SK-N-SH treated with all-trans-retinoic acid at 6 μM for 48 hours (cell line): ENCODE measurements around the gene FOXD3.

ENCODE experiments used
- ATAC-seq: fragments of 200-7000 bp; cut with Tn5 transposase; 3 replicates; pipeline ENCODE4 v1.9.1; 2020; ENCODE audit warnings: mild to moderate bottlenecking, moderate library complexity
- ARNTL ChIP-seq: fragments of 450-650 bp; formaldehyde crosslinking; IDR thresholded peaks from 2 replicates; pipeline ENCODE4 v1.5.0; 2020; ENCODE audit warnings: low read depth, mild to moderate bottlenecking, moderate library complexity, borderline replicate concordance
- BACH2 ChIP-seq: fragments of 250-450 bp; sonication (Bioruptor Pico); IDR thresholded peaks from 2 replicates; pipeline ENCODE4 v1.9.0; 2021; ENCODE audit warnings: mild to moderate bottlenecking, borderline replicate concordance
- CSDC2 ChIP-seq: fragments of 250-450 bp; sonication (Bioruptor Pico); IDR thresholded peaks from 2 replicates; pipeline ENCODE4 v1.5.0; 2020; ENCODE audit warnings: mild to moderate bottlenecking, moderate library complexity
- ESRRG ChIP-seq: fragments of 250-450 bp; sonication (Bioruptor Pico); IDR thresholded peaks from 2 replicates; pipeline ENCODE4 v1.6.1; 2021; ENCODE audit warnings: mild to moderate bottlenecking
- ISL1 ChIP-seq: fragments of 250-450 bp; sonication (Bioruptor Pico); IDR thresholded peaks from 2 replicates; pipeline ENCODE4 v2.1.2; 2022; ENCODE audit warnings: mild to moderate bottlenecking, moderate library complexity
- OSR1 ChIP-seq: fragments of 250-450 bp; sonication (Bioruptor Pico); IDR thresholded peaks from 2 replicates; pipeline ENCODE4 v1.8.0; 2022; ENCODE audit warnings: moderate library complexity, mild to moderate bottlenecking, inconsistent platforms
- PPARA ChIP-seq: fragments of 250-450 bp; sonication (Bioruptor Pico); IDR thresholded peaks from 2 replicates; pipeline ENCODE4 v1.5.0; 2020; ENCODE audit warnings: mild to moderate bottlenecking, borderline replicate concordance
- RARB ChIP-seq: fragments of 250-450 bp; sonication (Bioruptor Pico); IDR thresholded peaks from 2 replicates; pipeline ENCODE4 v1.8.0; 2021; ENCODE audit warnings: mild to moderate bottlenecking, moderate library complexity
- SNAI2 ChIP-seq: fragments of 250-450 bp; sonication (Bioruptor Pico); IDR thresholded peaks from 2 replicates; pipeline ENCODE4 v1.5.0; 2020; ENCODE audit warnings: mild to moderate bottlenecking, moderate library complexity
- TCF4 ChIP-seq: fragments of 250-450 bp; sonication (Bioruptor Pico); IDR thresholded peaks from 2 replicates; pipeline ENCODE4 v1.8.0; 2021; ENCODE audit warnings: mild to moderate bottlenecking, moderate library complexity, borderline replicate concordance
- TOX ChIP-seq: fragments of 250-450 bp; sonication (Bioruptor Pico); IDR thresholded peaks from 2 replicates; pipeline ENCODE4 v1.8.0; 2021; ENCODE audit warnings: mild to moderate bottlenecking, moderate library complexity, borderline replicate concordance
- ZC3H10 ChIP-seq: fragments of 250-450 bp; sonication (Bioruptor Pico); IDR thresholded peaks from 2 replicates; pipeline ENCODE4 v1.5.1; 2021; ENCODE audit warnings: mild to moderate bottlenecking, moderate library complexity
- ZFP3 ChIP-seq: fragments of 250-450 bp; sonication (Bioruptor Pico); IDR thresholded peaks from 2 replicates; pipeline ENCODE4 v1.5.0; 2020; ENCODE audit warnings: mild to moderate bottlenecking, moderate library complexity
- ZFP30 ChIP-seq: fragments of 450-650 bp; formaldehyde crosslinking; IDR thresholded peaks from 2 replicates; pipeline ENCODE4 v1.5.0; 2022; ENCODE audit warnings: mild to moderate bottlenecking, moderate library complexity
- ZNF565 ChIP-seq: fragments of 450-650 bp; formaldehyde crosslinking; conservative IDR thresholded peaks from 2 replicates; pipeline ENCODE4 v1.5.0; 2020; ENCODE audit warnings: low read depth, mild to moderate bottlenecking, moderate library complexity
- ZNF70 ChIP-seq: fragments of 450-650 bp; formaldehyde crosslinking; IDR thresholded peaks from 2 replicates; pipeline ENCODE4 v1.5.0; 2020; ENCODE audit warnings: mild to moderate bottlenecking, moderate library complexity
- ZNF8 ChIP-seq: fragments of 450-650 bp; formaldehyde crosslinking; IDR thresholded peaks from 2 replicates; pipeline ENCODE4 v1.5.0; 2020; ENCODE audit warnings: mild to moderate bottlenecking, moderate library complexity
- TF ChIP-seq, protein P1 (sequence below): fragments of 250-450 bp; sonication (Bioruptor Pico); IDR thresholded peaks from 2 replicates; pipeline ENCODE4 v1.8.0; 2021; ENCODE audit warnings: low read depth, mild to moderate bottlenecking, moderate library complexity, borderline replicate concordance
- TF ChIP-seq, protein P2 (sequence below): fragments of 250-450 bp; sonication (Bioruptor Pico); IDR thresholded peaks from 2 replicates; pipeline ENCODE4 v1.8.0; 2020; ENCODE audit warnings: mild to moderate bottlenecking, moderate library complexity, borderline replicate concordance
- TF ChIP-seq, protein P3 (sequence below): fragments of 250-450 bp; sonication (Bioruptor Pico); IDR thresholded peaks from 2 replicates; pipeline ENCODE4 v1.5.1; 2020; ENCODE audit warnings: low read depth, mild to moderate bottlenecking, moderate library complexity
- TF ChIP-seq, protein P4 (sequence below): fragments of 250-450 bp; sonication (Bioruptor Pico); IDR thresholded peaks from 2 replicates; pipeline ENCODE4 v1.5.0; 2020; ENCODE audit warnings: mild to moderate bottlenecking, moderate library complexity
- TF ChIP-seq, protein P5 (sequence below): fragments of 250-450 bp; sonication (Bioruptor Pico); IDR thresholded peaks from 2 replicates; pipeline ENCODE4 v1.5.1; 2021; ENCODE audit warnings: mild to moderate bottlenecking, moderate library complexity

FOXD3 gene

DNA sequence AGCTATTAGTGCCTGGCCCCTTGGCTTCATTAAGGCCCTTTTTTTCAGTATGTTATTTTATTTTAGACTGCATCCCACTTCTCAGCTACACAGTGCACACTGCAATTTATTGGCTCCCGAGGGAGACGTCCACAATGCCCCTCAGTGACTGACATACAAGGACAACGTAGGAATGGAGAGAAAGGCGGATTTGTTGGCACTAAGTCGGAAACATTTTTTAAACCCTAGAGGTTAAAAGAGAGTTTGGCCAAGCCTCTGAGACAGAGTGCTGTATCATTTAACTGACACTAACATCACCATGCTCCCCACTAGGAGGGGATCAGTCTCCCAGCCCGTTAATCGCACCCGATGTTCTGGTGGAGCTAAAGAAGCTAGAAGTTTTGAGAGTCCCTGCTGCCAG, 45.7 kb upstream of the FOXD3 start:
- no peak for ATAC-seq
- no peak for TF ChIP-seq SNAI2 (CRISPR knock-in tag)
- TF ChIP-seq BACH2 (CRISPR knock-in tag) = no peak
- TF ChIP-seq ESRRG = no peak
- TF ChIP-seq OSR1 = no peak
- no peak for TF ChIP-seq CSDC2 (CRISPR knock-in tag)
- no peak for TF ChIP-seq TOX (CRISPR knock-in tag)
- TF ChIP-seq, protein P1, sequence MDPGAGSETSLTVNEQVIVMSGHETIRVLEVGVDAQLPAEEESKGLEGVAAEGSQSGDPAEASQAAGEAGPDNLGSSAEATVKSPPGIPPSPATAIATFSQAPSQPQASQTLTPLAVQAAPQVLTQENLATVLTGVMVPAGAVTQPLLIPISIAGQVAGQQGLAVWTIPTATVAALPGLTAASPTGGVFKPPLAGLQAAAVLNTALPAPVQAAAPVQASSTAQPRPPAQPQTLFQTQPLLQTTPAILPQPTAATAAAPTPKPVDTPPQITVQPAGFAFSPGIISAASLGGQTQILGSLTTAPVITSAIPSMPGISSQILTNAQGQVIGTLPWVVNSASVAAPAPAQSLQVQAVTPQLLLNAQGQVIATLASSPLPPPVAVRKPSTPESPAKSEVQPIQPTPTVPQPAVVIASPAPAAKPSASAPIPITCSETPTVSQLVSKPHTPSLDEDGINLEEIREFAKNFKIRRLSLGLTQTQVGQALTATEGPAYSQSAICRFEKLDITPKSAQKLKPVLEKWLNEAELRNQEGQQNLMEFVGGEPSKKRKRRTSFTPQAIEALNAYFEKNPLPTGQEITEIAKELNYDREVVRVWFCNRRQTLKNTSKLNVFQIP = no peak
- TF ChIP-seq ARNTL (CRISPR knock-in tag) = no peak
- no peak for TF ChIP-seq RARB
- TF ChIP-seq, protein P2, sequence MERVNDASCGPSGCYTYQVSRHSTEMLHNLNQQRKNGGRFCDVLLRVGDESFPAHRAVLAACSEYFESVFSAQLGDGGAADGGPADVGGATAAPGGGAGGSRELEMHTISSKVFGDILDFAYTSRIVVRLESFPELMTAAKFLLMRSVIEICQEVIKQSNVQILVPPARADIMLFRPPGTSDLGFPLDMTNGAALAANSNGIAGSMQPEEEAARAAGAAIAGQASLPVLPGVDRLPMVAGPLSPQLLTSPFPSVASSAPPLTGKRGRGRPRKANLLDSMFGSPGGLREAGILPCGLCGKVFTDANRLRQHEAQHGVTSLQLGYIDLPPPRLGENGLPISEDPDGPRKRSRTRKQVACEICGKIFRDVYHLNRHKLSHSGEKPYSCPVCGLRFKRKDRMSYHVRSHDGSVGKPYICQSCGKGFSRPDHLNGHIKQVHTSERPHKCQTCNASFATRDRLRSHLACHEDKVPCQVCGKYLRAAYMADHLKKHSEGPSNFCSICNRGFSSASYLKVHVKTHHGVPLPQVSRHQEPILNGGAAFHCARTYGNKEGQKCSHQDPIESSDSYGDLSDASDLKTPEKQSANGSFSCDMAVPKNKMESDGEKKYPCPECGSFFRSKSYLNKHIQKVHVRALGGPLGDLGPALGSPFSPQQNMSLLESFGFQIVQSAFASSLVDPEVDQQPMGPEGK = no peak

DNA sequence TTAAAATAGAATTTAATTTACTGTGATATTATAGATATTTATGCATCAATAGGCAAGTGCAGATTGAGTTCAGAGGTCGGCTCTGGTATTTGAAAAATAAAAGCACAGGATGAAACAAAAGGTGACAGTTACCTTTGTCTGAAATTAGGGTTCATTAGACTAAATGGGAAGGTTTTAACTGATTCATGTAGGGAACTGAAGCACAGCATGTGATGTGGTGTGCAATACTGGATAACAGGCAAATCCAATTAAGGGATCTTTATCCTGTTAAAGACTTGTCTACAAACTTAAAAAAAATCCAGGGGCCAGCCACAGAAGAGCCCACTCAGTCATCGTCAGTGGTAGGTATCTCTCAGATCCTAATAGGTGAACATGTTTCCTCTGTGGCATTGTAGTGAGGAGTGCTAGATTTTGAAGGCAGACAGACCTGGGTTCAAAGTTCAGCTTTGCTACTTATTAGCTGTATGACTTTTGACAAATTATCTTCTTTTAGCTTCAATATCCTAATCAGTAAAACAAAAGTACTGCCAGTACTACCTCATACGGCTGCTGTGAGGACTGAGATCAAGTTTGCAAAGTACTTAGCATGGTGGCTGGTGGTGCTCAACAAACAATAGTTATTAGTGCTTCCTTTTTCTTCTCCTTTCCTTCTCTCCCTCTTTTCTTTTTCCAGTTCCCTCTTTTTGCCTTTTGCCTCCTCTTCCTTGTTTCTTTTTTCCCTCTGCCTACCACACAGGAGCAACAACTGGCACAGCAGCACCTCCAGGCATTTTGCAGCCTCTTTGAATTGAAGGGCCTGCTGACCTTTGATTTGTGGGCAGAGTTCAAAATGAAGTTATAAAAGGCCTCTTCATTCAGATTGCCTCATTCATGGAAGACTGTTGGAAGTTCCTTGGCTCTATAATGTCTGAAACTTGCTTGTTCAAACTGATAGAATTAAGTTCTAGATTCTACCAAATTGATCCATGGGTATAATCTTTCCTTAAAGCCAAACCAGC, 44.9 kb upstream of the FOXD3 start:
- ATAC-seq = no peak
- TF ChIP-seq, protein P3, sequence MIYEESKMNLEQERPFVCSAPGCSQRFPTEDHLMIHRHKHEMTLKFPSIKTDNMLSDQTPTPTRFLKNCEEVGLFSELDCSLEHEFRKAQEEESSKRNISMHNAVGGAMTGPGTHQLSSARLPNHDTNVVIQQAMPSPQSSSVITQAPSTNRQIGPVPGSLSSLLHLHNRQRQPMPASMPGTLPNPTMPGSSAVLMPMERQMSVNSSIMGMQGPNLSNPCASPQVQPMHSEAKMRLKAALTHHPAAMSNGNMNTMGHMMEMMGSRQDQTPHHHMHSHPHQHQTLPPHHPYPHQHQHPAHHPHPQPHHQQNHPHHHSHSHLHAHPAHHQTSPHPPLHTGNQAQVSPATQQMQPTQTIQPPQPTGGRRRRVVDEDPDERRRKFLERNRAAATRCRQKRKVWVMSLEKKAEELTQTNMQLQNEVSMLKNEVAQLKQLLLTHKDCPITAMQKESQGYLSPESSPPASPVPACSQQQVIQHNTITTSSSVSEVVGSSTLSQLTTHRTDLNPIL (CRISPR knock-in tag) = no peak
- TF ChIP-seq ZC3H10 (CRISPR knock-in tag) = no peak
- no peak for TF ChIP-seq TOX (CRISPR knock-in tag)
- TF ChIP-seq ZFP3 (CRISPR knock-in tag) = no peak
- TF ChIP-seq ZFP30 (CRISPR knock-in tag) = no peak
- TF ChIP-seq, protein P4, sequence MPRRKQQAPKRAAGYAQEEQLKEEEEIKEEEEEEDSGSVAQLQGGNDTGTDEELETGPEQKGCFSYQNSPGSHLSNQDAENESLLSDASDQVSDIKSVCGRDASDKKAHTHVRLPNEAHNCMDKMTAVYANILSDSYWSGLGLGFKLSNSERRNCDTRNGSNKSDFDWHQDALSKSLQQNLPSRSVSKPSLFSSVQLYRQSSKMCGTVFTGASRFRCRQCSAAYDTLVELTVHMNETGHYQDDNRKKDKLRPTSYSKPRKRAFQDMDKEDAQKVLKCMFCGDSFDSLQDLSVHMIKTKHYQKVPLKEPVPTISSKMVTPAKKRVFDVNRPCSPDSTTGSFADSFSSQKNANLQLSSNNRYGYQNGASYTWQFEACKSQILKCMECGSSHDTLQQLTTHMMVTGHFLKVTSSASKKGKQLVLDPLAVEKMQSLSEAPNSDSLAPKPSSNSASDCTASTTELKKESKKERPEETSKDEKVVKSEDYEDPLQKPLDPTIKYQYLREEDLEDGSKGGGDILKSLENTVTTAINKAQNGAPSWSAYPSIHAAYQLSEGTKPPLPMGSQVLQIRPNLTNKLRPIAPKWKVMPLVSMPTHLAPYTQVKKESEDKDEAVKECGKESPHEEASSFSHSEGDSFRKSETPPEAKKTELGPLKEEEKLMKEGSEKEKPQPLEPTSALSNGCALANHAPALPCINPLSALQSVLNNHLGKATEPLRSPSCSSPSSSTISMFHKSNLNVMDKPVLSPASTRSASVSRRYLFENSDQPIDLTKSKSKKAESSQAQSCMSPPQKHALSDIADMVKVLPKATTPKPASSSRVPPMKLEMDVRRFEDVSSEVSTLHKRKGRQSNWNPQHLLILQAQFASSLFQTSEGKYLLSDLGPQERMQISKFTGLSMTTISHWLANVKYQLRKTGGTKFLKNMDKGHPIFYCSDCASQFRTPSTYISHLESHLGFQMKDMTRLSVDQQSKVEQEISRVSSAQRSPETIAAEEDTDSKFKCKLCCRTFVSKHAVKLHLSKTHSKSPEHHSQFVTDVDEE (CRISPR knock-in tag) = no peak
- no peak for TF ChIP-seq ZNF8 (CRISPR knock-in tag)
- no peak for TF ChIP-seq BACH2 (CRISPR knock-in tag)
- TF ChIP-seq TCF4 (CRISPR knock-in tag) = no peak
- no peak for TF ChIP-seq PPARA (CRISPR knock-in tag)
- no peak for TF ChIP-seq ISL1 (CRISPR knock-in tag)
- TF ChIP-seq OSR1 = no peak
- TF ChIP-seq ZNF70 (CRISPR knock-in tag) = no peak
- no peak for TF ChIP-seq ESRRG
- TF ChIP-seq RARB = no peak
- TF ChIP-seq, protein P1 = no peak
- TF ChIP-seq, protein P5, sequence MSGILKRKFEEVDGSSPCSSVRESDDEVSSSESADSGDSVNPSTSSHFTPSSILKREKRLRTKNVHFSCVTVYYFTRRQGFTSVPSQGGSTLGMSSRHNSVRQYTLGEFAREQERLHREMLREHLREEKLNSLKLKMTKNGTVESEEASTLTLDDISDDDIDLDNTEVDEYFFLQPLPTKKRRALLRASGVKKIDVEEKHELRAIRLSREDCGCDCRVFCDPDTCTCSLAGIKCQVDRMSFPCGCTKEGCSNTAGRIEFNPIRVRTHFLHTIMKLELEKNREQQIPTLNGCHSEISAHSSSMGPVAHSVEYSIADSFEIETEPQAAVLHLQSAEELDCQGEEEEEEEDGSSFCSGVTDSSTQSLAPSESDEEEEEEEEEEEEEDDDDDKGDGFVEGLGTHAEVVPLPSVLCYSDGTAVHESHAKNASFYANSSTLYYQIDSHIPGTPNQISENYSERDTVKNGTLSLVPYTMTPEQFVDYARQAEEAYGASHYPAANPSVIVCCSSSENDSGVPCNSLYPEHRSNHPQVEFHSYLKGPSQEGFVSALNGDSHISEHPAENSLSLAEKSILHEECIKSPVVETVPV (CRISPR knock-in tag) = no peak
- TF ChIP-seq ZNF565 (CRISPR knock-in tag) = no peak
- no peak for TF ChIP-seq SNAI2 (CRISPR knock-in tag)
- TF ChIP-seq, all 23 proteins: peak for 0
